DMS53 treated with DMSO at 0.1 percent for 48 hours (cell line): Measurements from ENCODE around the gene CASTOR2.
"Not testable (repeated sequence)": the region's sequence is repeated elsewhere in the genome, so short reads cannot be mapped to it uniquely, and the experiment has no call there.

Experiments used
- DNase-seq: peaks from one replicate; lab custom pipeline; 2025; ENCODE audit not compliant: unreplicated experiment; lab: John Stamatoyannopoulos, UW

Gene CASTOR2

GRCh38 chr7:74994869-74995543 lies 30.5 kb downstream of the CASTOR2 start:
- not testable (repeated sequence) for DNase-seq

DNA sequence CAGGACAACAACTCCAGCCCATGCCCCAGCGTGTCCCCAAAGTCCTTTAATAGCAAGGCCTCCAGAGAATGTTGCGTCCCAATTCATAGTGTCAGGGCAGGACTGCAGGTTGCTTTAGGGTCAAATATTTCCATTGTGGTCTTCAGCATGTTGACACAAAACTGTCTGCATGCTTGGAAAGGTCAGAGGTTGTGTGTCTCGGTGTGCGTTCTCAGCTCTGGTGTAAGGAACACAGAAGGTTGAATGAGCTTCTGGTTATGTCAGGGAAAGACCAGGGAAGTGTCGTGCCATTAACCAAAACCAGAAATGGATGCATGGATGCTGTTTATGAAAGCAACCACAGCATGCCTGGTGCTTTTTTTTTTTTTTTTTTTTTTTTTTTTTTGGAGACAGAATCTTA lies 31.9 kb downstream of the CASTOR2 start:
- not testable (repeated sequence) for DNase-seq

GRCh38 chr7:74997811-74998210 lies 33.3 kb downstream of the CASTOR2 start:
- DNase-seq: not testable (repeated sequence)

GRCh38 chr7:75001356-75001755 lies 36.9 kb downstream of the CASTOR2 start:
- DNase-seq: not testable (repeated sequence)

- DNase-seq: no peak
These were observed 45.5 kb downstream of the CASTOR2 start for GRCh38 chr7:75010036-75010435.

DNA sequence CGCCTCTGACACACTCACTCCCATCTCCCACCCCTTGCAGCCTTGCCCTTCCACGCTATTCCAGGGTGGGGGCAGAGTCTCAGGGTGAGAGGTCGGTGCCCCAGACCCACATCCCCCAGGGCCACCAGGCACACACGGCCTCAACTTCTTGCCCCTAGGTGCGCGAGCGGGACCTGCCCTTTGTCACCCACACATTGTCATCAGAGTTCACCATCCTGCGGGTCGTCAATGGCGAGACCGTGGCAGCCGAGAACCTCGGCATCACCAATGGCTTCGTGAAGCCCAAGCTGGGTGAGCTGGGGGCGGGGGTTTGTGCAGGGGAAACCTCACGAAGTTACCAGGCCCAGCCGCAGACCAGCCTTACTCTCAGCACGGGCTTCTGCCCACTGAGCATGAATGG lies 53.3 kb downstream of the CASTOR2 start:
- DNase-seq: no peak

GRCh38 chr7:75018570-75019364 lies 54.3 kb downstream of the CASTOR2 start:
- DNase-seq: no peak

DNA sequence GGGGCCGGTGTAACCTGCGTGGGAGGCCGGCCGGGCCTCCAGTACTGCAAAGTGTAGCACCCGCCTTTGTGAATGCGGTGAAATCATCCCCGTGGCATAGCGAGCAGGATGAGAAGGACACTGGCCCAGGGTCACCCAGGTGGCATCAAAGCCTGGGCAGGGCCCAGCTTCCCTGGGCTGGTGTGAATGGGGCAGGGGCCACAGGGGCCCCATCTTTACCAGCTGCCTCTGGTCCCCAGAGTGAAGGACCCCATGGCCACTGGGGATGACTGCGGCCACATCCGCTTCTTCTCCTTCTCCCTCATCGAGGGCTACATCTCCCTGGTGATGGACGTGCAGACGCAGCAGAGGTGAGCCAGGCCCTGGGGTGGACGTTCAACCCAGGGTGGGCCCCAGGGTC lies 55.3 kb downstream of the CASTOR2 start:
- no peak for DNase-seq

GRCh38 chr7:75024922-75025321 lies 60.4 kb downstream of the CASTOR2 start:
- DNase-seq: no peak

GRCh38 chr7:75028299-75028698 lies 63.8 kb downstream of the CASTOR2 start:
- DNase-seq: no peak

DNA sequence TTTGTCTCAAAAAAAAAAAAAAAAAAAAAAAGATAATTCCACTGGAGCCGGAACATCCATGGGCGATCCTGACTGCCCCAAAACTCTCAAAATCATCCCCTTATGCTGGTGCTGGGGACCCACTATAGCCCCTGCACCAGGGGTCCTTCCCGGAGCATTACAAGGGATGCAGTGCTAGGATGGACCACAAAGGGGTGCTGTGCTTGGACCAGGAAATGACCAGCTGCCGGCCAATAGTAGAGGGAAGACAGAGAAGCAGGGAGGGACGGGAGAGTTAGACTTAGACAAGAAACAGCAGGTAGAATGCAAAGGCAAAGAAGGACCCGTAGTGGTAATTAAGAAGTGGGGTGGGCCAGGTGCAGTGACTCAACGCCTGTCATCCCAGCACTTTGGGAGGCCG lies 68.6 kb downstream of the CASTOR2 start:
- no peak for DNase-seq

DNA sequence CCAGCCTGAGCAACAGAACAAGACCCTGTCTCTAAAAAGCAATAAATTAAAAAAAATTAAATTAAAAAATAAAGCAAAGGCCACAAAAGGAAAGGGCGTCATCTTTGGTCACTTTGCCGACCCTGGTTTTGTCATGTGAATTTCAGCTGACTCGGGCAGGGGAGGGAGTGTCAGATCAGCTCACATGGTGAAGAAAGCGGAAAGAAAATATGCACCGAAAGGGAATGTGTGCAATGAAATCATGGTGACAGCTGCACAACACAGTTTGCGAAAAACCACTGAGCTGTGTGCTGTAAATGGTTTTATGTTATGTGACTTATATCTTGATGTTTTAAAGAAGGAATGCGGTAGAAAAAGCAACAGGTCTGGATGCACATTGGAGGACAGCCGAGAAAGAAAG lies 69.3 kb downstream of the CASTOR2 start:
- DNase-seq: no peak

DNA sequence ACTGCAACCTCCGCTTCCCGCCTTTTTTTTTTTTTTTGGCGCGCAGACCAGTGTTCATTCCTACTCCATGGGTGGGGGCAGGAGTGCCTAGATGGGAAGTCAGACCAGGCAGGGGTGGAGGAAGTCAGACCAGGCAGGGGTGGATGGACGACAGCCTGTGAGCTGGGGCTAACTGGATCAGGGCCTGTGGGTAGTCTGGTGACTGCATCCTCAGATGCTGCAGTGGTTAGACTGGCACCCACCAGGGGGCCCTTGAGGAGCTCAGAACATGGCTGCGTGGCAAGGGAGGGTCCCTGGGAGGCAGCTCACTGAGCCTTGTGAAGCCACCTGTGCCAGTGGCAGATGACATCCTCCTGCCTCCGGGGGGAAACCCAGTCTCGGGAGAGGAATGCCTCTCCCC lies 74.0 kb downstream of the CASTOR2 start:
- DNase-seq: no peak

GRCh38 chr7:75039166-75039565 lies 74.7 kb downstream of the CASTOR2 start:
- DNase-seq: no peak

DNA sequence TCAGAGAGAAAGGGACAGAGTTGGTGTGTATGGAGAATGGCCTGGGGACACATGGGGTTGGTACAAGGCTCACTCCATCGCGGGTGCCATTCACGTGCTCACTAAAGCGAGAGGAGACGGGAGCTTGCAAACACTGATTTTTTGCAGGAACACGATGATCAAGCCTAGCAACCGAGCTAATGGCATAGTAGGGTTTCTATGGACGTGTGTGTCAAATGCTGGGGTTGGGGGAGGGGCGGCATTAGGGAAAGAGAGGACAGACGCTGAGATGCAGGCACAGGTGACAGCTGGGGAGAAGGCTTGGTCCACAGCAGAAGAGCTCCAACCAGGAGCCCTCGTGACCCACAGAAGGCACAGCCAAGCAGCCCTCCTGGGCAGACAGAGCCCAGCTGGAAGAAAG lies 75.2 kb downstream of the CASTOR2 start:
- no peak for DNase-seq

GRCh38 chr7:75040512-75040911 lies 76.0 kb downstream of the CASTOR2 start:
- DNase-seq: no peak

GRCh38 chr7:75042286-75042685 lies 77.8 kb downstream of the CASTOR2 start:
- no peak for DNase-seq

DNA sequence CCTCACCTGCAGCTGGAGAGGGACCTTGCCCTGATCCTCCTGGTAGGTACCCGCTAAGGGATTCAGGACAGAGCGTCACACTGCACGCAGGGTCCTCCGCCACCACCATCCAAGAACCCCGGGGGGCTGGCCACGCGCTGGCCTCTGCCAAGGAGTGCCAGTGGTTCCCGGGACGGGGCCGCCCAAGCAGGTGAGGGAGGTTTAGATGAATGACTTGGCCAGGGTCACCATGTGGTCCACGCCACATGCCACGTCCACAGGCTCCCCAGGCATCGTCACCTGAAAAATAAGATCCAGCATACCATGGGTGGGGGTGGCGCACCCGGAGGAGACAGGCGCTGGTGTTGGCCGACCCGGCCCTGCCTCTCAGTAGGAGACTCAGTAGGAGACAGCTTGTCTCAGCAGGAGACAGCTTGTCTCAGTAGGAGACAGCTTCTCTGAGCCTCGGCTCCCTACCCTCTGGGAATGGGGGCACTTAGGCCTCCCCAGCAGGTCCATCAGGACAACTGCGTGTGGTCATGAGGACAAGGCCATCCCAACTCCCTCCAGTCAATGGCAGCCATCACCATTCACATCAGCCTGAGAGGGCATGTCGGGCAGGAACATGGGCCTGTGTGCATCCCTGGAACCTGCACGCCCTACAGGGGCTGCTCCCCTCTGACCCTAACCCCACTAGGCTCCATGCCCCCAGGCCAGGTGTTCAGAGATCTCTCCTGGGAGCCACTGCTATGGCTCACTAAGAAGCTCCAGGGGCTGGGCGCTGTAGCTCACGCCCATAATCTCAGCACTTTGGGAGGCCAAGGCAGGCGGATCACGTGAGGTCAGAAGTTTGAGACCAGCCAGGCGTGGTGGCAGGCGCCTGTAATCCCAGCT lies 78.6 kb downstream of the CASTOR2 start:
- no peak for DNase-seq

DNA sequence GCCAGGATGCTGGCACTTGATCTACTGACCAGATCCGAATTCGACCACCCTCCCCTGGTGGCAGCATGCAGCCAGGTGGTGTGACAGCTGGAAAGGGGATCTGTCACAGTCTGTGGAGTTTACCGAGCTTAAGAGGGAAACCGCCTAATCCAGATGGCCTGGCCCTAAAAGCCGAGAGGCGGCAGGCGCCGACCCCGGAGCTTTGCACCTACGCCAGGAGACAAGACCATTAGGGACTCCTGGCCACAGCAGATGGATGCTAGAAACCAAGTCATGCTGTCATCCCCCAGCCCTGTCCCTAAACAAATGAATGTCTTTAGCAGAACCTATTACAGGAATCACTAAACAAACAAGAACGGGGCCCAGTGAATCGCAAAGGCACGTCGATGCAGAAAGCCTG lies 81.4 kb downstream of the CASTOR2 start:
- DNase-seq: no peak

DNA sequence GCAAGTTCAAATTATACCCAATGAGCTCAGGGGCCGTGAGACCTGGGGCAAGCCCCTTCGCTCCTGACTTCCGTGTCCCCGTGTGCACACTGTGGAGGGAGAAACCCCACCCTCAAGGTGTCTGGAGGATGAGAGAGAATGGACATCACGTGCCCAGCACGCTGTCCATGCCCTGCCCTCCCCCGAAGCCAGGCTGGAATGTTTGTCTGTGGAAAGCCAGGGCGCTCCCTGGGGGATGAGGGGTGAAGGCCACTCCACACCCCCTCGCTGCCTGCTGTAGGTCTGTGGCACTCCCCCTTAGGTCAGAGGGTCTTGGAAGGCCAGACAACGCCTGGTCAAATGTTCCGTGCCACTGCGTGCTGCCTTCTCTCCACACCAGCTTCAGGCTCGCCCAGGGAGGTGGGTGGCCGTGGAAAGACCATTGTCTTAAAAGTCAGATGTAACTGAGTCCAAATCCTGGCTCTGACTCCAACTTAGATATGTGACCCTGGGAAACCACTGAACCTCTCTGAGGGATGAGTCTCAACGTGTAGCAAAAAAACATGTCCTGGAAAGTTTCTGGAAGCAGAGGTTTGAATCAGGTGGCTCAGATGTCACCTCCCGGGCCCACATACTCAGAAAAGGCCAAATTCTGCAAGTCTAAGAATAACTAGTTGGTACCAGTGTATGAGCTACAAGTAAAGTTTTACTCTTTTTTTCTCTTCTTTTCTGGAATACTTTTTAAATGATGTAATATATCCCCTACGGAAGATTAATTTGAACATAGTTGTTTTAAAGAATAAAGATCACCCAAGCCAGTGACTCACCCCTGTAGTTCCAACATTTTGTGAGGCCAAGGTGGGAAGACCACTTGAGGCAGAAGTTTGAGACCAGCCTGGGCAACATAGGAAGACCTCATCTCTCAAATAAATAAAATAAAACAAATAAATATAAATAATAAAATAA lies 84.2 kb downstream of the CASTOR2 start:
- no peak for DNase-seq

- DNase-seq: no peak
These were observed 85.3 kb downstream of the CASTOR2 start for GRCh38 chr7:75049817-75050216.
